Measurements from ENCODE around the gene SLC25A21.
"Not testable (repeated sequence)": the region's sequence is repeated elsewhere in the genome, so short reads cannot be mapped to it uniquely, and the experiment has no call there.

Gene SLC25A21

DNA sequence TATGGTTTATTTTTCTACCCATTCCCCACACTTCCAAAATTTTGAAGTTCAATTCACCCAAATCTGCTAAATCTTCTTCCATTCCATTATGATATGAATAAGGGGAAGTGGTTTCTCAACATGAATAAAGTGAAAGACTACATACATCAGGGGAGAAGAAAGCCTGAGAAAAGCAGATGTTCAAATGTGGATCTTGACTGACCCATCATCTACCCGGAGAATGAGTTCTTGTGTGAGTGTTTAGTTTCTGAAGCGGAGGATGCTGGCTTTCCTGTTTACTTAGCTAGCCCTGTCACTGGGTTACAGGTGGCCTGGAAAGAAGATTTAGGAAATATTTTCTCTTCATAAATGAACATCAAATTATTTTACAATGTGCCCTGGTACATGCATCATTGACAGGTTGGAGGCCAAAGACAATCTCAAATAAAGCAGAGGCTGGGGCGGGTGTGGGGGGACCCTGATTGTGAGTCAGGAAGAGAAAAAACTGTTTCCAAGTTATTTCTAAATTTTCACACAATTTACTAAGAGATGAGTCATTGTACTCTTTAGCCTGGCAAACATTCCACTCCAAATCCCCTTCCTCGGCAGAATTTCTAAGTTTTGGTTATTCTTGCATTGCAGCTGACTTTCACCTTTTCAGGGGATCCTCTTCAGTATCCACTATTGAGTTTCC lies 135.6 kb downstream of the SLC25A21 start:
- DNase-seq: no peak

DNA sequence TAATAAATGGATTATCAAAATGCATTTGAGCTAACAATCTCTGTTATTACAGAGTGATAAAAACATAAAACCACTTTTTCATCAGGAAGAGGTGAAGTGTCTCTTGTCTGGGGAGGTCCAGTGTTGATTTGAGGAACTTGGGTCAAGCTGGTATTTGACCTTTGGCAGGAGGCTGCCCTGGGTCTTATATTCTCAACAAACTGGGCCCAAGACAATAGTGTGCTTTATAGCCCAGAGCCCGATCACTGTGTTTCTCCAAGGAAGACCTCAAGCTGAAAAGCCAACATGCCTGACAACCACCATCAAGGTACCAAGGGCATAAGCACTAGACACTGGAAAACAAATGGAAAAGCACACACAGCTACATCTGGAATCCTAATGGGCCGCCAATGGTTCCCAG lies 137.0 kb downstream of the SLC25A21 start:
- no peak for DNase-seq

GRCh38 chr14:37034410-37035285 lies 137.8 kb downstream of the SLC25A21 start:
- DNase-seq: no peak

GRCh38 chr14:37032863-37033262 lies 139.5 kb downstream of the SLC25A21 start:
- DNase-seq: no peak

DNA sequence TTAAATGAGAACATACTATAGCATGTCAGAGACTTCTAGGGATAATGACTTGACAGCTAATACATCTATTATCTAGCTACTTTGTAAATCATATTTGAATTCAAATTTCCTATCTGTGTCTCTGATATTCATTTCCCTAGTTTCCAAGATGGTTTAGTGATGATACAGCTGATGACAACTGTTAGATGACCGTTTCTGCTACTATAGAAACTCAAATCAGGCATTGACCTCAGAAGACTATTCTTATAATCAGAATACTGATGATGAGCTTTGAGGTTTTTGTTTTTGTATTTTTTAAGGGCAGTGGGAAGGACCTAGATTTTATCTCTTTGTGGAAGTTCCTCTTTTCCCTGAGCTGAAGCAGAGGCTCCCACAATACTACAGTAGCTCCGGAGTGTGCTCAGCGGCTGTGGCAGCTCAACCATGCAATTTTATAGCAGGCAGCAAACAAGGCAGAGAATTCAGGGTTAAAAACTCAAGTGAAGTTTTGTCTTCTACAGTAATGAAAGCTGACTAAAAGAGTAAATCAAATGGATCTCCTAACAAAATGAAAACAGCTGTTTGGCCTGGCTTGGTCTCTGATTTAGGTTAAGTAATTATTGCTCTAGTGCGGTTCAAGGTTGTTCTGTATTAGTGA lies 145.1 kb downstream of the SLC25A21 start:
- no peak for DNase-seq

GRCh38 chr14:37023875-37024565 lies 148.4 kb downstream of the SLC25A21 start:
- DNase-seq: no peak

DNA sequence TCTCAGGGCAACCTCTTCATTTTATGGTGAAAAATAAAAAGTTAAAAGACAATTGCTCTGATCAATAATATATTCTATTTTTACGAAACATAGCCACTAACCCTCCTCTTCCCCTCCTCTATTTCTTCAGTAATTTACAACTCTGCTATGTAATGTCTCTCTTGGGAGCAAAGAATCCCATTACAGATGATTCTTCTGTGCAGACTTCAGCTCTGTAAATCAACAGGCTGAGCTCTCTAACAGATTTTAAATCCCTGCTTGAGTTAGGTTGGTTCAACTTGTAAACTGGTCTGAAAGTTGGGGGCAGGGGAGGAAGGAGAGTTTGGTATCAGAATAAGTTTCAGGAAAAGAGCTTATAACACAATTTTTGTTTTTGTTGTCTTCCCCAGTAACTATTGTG lies 151.0 kb downstream of the SLC25A21 start:
- no peak for DNase-seq

- DNase-seq: no peak
These were observed 152.9 kb downstream of the SLC25A21 start for GRCh38 chr14:37019488-37019887.

GRCh38 chr14:37018571-37019240 lies 153.7 kb downstream of the SLC25A21 start:
- DNase-seq: no peak

GRCh38 chr14:37013078-37013477 lies 159.3 kb downstream of the SLC25A21 start:
- no peak for DNase-seq

DNA sequence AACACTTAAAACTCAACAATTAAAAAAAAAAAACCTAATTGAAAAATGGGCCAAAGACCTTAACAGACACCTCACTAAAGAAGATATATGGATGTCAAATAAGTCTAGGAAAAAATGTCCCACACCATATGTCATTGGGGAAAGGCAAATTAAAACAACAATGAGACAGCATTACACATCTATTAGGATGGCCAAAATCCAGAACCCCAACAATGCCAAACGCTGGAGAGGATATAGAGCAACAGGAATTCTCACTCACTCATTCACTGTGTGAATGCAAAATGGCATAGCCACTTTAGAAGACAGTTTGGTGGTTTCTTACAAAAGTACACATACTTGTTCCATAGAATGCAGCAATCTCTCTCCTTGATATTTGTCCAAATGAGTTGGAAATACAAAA lies 173.7 kb downstream of the SLC25A21 start:
- no peak for DNase-seq

- no peak for DNase-seq
These were observed 174.6 kb downstream of the SLC25A21 start for GRCh38 chr14:36997843-36998242.

DNA sequence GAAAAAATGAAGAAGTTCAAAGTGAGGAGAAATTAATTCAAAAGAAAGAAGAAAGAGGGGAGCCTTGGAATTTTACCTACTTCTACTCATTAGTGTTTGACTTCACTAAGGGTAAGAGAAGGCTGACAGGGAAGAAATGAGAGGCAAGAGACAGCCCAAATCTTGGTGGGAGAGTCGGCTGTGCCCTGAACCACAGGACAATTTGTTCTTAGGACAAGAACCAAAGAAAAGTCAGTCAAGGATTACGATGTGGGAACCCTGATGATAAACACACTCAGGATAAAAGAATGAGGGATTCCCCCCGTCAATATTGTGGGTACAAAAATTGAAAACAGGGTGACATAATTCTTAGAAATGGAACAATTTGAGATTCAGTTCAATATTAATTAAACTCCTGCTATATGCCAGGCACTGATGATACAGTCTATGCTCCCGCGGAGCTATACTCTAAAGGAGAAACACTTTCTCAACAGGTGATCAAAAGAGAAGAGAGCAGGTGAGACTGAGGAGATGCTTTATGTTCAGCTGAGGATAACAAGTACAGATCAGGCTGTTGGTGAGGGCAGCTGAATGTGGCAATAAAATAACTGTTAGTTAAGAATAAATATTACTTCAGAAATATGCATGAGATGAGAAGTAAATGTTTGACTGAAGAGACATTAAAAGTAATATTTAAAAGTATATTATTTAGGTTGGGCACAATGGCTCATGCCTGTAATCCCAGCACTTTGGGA lies 175.4 kb downstream of the SLC25A21 start:
- DNase-seq: no peak

DNA sequence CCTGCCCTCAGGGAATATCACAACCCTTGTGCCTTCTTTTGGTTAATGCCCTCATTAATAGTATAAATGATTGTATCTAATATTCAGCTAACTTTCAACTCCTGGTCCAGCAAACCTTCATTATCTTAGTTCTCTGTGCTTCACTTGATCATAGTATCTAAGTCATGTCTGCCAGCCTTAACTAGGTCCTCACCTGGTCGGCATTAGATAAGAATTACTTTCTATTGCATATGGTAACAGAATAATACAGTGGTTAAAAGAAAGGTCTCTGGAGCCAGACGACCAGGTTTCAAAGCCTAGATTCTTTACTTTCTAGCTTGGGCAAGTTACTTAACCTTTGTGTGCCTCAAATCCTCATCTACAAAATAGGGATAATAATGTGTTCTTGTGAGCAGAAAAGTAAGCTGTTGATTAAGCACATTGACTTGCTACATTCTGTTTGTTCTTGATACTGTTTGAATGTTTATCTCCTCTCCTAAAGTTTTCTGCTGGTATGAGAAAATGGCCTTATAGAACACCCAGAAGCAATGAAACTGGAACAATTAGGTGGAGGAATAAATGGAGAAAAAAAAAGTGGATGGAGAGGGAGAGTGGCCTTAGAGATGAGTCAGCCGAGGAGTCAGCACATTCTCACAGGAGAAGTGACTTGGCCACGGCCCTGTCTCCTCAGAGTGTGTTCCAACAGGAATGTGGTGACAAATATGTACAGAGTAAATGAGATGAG lies 176.1 kb downstream of the SLC25A21 start:
- DNase-seq: no peak

DNA sequence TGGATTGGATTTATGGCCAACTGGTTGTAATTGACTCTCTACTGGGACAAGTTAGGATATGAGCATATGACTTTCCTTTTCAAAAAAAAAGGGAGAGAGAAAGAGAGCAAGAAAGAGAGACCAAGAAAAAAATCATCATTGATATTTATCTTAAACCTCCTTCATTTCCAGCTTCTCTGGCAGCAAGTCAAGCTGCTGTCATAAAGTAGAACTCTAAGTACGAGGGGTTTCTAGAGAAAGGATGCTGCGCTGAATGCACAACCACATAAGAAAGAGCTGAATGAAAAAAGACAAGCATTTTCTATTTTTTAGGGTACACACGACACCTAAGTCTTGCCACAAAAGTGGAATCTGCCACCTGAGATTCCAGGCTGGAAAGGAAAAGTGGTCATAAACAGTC lies 182.6 kb downstream of the SLC25A21 start:
- no peak for DNase-seq

- no peak for DNase-seq
These were observed 183.4 kb downstream of the SLC25A21 start for GRCh38 chr14:36988989-36989388.

- no peak for DNase-seq
These were observed 183.8 kb downstream of the SLC25A21 start for GRCh38 chr14:36988568-36988967.

- DNase-seq: no peak
These were observed 186.0 kb downstream of the SLC25A21 start for GRCh38 chr14:36986407-36986806.

- DNase-seq: no peak
These were observed 190.4 kb downstream of the SLC25A21 start for GRCh38 chr14:36981832-36982529.

- DNase-seq: not testable (repeated sequence)
These were observed 192.0 kb downstream of the SLC25A21 start for GRCh38 chr14:36980413-36980812.

DNA sequence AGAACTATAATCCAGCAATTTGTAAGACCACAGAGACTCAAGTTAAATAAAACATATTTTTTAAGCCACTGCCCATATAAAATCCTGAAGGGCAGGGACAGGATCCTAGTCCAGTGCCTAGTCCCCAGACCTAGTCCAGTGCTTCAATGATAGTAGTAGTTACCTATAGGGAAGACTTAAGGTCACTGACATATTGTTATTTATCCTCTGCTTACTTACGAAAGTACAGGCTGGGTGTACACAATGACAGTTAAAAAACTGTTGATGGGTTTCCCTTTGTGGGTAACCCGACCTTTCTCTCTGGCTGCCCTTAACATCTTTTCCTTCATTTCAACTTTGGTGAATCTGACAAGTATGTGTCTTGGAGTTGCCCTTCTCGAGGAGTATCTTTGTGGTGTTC lies 192.5 kb downstream of the SLC25A21 start:
- DNase-seq: no peak
